Measurements from ENCODE around the gene EAF1. TPM values are rescaled to one million over a fixed set of nuclear protein-coding genes. Genes with fewer than 3 reads are reported as not detected.

The EAF1 gene
- total and polyA plus RNA-seq, 2 of the 8 experiments (the other 6 are each of a cell fraction or from before 2014, with no cell fraction given), result 13.9 to 26.8 TPM

- TF ChIP-seq CBX5 (IDR thresholded peaks at IDR 0.05; ENCODE audit: low read depth, low read length), result no peak
- no peak for TF ChIP-seq SP4 (IDR thresholded peaks at IDR 0.05; ENCODE audit: low read length)
- no peak for TF ChIP-seq SP2 (IDR thresholded peaks at IDR 0.05; ENCODE audit: low read length)
Measured at GRCh38 chr3:15438983-15439382, 11.6 kb downstream of the EAF1 start (continued).

Data from H1 (cell line).